ENCODE data around the gene CHAMP1.

DNA sequence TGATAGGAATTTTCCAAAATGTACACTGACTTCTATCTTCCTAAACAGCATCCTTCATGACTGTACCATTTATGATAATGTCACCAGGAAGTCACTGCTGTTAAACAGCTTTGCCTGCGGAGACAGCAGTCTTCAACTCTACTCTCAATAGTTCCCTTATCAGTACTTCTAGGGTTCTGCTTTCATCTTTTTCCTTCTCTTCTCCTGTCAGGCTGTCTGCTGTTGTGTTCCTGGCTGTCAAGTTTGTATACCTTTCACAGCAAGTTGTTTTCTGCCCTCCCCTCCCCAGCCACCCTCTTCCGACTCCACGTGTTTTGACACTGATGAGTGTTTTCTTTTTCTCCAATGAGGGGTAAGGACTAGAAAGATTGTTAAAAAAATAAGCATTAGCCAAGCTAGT is 30.7 kb upstream of the CHAMP1 start:
- TF ChIP-seq POLR2A (IDR thresholded peaks at IDR 0.05), result no peak
- TF ChIP-seq, protein P1, sequence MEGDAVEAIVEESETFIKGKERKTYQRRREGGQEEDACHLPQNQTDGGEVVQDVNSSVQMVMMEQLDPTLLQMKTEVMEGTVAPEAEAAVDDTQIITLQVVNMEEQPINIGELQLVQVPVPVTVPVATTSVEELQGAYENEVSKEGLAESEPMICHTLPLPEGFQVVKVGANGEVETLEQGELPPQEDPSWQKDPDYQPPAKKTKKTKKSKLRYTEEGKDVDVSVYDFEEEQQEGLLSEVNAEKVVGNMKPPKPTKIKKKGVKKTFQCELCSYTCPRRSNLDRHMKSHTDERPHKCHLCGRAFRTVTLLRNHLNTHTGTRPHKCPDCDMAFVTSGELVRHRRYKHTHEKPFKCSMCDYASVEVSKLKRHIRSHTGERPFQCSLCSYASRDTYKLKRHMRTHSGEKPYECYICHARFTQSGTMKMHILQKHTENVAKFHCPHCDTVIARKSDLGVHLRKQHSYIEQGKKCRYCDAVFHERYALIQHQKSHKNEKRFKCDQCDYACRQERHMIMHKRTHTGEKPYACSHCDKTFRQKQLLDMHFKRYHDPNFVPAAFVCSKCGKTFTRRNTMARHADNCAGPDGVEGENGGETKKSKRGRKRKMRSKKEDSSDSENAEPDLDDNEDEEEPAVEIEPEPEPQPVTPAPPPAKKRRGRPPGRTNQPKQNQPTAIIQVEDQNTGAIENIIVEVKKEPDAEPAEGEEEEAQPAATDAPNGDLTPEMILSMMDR (IDR thresholded peaks at IDR 0.05), result no peak
